GM18951 (cell line): ENCODE data around the gene MTMR4.

ENCODE experiments used
- POLR2A ChIP-seq: IDR thresholded peaks from 4 replicates; pipeline ENCODE4 v1.6.1; 2011; ENCODE audit warnings: mild to moderate bottlenecking; ENCODE audit not compliant: insufficient read length, insufficient read depth; ENCODE audit errors: extremely low read depth
- in situ Hi-C: fragments of 300-500 bp; cut with MboI; formaldehyde crosslinking; loops from one replicate; pipeline ENCODE4 v1.12.0; 2022; ENCODE audit warnings: low sequenced_read_pairs, mixed read lengths, inconsistent platforms; ENCODE audit not compliant: unreplicated experiment

MTMR4 gene

DNA sequence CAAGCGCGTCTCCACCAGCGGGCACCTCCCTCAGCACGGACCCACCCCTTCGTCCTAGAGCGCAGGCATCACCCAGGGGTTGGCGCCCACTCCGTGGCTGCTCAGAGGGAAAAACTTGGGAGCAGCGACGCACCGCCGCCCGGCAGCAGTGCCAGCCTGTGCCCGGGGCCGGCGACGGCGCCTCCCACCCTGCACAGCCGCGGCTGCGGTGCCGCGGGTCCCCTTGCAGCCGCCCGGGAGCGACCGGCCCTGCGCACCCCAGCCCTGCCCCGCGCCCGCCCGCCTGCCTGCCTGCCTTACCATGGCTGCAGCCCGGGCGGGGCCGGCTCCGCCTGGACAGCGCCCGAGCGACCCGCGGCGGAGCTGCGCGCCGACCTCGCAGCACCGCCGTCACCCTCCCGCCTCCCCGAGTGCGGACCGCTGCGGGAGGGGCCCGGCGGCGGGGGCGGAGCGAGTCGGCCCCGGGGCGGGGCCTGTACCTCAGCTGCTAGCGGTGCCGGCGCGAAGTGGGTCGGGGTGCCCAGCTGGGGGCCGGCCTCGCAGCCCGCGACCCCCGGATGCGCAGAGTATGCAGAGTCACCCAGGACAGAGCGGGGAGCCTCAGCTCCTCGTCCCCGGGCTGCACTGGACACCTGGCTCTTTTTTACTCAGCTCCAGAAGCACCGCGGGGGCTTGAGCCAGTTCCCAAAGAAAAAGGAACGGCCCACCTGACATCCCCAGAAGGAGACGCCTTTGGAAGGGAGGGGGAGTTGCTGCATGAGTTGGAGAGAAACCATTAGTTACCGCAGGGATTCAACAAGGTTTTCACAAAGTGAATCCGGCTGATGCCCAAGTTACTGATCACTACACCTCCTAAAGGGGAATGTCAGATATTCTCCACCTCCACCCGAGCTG, 17.5 kb upstream of the MTMR4 start:
- TF ChIP-seq POLR2A, result no peak
- in situ Hi-C loops, result no loop called here

DNA sequence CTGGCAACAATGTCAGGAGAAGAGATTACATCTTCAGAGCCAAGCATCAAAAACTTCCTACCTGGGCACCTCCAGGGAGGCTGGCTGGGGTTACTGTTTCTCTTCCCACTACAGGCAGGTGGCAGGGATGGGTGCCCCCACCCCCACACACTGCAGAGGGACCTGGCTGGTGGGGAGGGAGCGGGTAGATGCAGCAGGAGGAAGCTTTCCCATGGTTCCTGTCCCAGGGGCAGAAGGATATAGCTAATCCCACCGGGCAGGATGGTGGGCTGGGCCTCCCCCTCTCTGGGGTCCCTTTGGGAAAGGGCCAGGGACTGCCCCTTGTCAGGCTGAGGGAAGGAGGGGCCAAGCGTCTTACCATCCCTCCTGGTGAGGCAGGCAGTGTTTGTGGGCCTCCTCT, 16.7 kb upstream of the MTMR4 start:
- in situ Hi-C loops, result no loop called here
- TF ChIP-seq POLR2A, result no peak

DNA sequence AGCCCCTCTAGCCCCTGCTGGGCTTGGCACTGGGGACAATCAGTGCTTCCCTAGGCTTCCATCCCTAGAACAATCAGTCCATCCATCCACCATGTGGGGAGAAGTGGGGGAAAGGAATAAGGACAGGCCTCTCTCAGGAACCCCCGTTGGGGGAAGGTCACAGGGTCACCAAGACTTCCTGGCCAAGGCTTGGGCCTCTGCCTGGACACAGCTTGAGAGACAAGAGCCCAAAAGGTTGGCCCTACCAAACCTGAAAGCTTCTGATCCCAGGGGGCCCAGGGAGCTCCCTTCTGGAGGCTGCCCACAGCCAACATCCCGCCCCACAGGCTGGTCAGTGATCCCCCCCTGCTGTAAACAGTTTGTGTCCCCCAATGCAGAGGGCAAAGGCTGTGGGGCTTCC, 16.2 kb upstream of the MTMR4 start:
- in situ Hi-C loops, result no loop called here
- TF ChIP-seq POLR2A, result no peak

DNA sequence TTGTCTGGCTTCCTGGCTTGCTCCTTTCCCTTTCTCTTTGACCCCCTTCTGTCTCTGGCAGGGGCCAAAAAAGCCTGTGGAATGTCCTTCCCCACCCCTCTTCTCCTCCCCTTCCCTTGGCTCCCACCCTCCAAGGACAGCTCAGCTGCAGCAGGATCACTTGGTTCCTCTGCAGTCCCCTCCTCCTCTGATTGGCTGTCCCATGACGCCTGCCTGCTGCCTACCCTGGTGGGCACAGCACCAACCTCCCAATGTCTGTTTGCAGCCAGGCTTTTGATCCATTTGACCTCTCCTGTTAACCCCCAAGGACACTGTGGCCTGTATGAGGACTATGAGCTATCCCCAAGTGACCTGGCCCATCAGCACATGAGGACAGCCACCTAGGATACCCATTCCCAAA, 14.8 kb upstream of the MTMR4 start:
- in situ Hi-C loops, result no loop called here
- no peak for TF ChIP-seq POLR2A

DNA sequence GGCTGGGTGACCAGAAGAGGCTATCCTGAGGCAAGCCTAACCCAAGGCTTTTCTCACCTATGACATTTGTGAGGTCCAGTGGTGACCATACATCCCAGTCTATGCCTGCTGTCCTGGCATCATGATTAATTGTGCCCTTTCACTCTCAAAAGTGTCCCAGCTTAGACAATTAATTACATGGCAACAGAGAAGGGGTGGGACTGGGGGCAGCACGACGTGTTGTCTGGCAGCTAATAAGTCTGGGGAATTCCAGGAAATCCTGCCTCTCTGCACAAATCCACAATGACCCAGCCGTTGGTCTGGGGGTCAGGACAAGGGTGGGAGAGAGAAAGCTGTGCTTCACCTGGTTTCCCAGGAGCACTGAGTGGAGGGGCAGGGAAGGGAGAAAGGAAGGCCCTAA, 14.0 kb upstream of the MTMR4 start:
- TF ChIP-seq POLR2A, result no peak
- in situ Hi-C loops, result no loop called here

DNA sequence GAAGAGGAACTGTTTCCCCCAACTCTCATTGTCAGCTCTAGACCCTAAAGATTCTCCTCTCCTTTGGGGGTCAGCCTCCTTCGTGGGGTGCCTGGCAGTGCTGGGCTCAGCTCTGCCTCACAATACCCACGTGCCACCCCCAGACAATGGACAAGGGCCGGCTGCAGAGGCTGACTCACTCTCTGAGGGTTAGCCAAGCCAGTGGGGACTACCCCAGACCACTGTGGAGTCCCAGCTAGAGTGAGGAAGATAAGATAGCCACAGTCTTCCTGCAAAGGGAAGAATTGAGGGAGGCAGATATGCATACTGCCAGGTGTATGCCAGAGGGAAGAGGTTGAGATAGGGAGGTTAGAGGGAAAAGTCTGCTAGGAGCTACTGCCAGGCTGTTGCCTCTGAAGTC, 13.5 kb upstream of the MTMR4 start:
- TF ChIP-seq POLR2A, result no peak
- in situ Hi-C loops, result no loop called here

DNA sequence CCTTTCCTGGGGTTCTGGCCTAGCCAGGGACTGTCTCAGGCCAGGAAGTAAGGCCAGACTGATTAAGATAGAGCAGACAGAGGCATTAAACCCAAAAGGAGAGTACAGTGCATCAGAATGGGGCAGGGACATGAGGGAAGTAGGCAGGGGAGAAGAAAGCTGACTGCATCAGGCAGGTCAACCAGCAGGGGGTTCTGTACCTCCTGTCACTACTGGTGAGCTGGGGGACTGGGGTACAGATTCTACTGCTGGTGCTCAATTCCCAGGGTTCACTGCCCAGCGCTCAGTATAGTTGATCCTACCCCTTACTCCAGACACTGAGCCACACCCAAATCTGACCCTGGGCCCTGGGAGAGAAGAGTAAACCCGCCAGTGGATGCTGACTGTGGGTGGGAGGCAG, 12.9 kb upstream of the MTMR4 start:
- no peak for TF ChIP-seq POLR2A
- in situ Hi-C loops, result no loop called here

DNA sequence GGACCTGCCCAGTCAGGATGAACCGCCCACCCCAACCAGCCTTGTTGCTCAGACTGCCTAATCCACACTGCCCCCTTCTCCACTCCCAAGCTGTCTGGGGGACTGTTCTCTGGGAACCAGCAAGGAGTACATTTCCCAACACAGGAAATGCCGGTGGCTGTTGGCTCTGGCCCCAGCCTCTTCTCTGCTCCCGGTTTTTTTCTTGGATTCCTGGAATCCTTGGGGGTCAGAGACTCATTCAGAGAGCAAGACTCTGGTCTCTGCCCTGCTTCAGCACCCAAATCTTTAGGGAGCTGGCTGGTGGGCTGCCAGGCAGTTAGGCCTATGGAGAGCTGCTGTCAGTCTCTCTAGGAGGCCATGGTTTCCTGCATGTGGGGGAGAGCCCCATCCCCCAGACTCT, 10.8 kb upstream of the MTMR4 start:
- no peak for TF ChIP-seq POLR2A
- in situ Hi-C loops, result no loop called here

DNA sequence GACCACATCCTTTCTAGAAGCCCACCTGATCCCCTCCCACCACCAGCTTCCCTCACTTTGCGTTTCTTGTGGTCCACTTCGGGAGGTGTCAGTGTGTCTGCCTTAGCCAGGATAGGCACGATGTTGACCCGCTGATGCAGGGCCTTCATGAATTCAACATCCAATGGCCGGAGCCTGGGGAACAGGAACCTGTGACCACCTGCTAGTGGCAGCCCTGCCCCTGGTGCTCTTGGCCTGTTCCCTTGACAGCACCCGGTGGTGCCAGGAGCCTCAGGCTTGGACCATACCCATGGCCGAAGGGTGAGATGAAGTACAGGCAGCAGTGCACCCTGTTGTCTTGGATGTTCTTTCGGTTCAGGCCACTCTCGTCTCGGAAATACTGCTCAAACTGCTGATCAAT, 7.2 kb upstream of the MTMR4 start:
- TF ChIP-seq POLR2A, result no peak
- in situ Hi-C loops, result no loop called here

DNA sequence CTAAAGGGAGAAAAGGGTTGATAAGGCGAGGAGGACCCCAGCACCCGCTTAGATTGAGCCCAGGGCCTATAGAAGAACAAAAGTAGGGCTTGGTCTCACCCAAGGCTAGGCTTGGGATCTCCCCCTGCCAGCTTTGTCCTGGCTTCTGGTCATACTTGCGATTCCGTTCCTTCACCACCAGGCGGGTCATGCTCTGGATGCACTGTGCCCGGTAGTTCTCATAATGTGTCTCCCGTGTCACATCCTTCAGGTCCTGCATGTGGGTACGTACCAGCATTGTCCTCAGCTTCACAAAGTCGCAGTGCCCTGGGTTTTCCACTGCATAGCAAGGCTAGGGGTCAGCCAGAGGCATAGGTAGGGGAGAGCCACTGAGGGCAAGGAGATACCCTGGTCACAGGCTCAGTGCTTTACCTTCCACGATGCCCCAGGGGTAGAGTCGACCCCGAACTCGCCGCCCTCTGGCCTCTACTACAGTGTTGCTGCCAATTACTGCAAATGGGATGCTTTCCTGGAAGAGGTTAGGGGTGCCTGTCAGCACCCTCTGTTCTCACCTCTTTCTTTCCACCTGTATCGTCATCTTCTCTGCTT, 6.5 kb upstream of the MTMR4 start:
- TF ChIP-seq POLR2A, result no peak
- in situ Hi-C loops, result no loop called here

DNA sequence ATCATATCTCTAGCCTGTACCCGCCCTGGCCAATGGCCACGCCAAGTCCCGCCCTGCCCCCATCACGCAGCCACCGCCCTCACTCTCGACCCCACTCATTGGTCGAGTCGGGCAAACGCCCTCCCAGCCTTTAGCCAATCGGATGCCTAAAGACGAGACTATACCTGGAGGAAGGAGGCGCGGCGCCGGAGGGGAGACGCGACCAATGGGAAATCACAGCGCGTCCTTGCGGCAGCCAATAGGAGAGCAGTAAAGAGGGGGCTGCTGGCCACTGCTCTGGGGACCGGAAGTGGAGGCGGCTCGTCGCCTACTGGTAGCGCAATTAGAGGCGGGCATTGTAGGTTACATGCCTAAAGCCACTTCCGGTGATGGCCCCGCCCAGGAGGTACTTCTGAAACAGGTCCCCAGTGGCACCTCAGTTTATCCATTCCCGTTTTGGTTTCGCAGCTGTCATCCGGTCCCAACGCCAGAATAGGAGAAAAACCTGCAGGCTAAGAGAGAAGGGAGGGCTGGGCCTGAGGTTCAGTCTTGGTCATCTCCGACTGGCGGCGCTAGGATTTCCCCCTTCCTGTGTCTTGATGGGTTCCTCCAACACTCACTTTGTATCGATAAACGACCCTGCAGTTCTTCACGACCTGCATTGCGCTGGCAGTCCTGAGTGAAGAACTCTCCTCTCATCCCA, 3.6 kb upstream of the MTMR4 start:
- in situ Hi-C loops, result loop anchor here (10.0 kb wide), 1 partner anchor 487 kb away; no protein-coding TSS in a partner anchor
- TF ChIP-seq POLR2A, result peak; percentile 60

DNA sequence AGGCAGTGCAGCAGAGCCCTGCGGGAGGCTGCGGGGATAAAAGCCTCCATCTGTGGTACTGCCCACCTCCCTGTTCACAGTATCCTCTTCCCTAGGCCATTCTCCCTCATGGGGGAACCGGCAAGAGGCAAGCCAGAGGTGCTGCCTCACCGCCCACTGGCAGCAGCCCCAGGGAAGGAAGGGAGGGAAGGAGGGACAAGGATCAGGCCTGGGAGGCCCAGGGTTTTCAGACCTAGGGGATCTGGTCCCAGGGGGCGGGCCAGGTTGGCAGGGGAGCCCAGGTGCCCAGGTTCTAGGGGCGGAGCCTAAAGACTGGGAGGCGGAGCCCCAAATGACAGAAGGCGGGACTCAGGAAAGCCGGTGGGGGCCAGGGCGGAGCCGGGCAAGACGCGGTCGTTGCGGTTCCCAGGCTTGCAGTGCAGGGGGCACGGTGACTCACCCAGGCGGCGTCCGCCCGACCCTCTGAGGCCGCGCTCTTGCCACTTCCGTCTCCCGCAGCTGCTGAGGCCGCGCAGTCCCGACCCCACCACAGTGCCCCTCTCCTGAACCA, 3.0 kb upstream of the MTMR4 start:
- peak; percentile 75 for TF ChIP-seq POLR2A
- in situ Hi-C loops, result loop anchor here (10.0 kb wide), 1 partner anchor 487 kb away; no protein-coding TSS in a partner anchor

DNA sequence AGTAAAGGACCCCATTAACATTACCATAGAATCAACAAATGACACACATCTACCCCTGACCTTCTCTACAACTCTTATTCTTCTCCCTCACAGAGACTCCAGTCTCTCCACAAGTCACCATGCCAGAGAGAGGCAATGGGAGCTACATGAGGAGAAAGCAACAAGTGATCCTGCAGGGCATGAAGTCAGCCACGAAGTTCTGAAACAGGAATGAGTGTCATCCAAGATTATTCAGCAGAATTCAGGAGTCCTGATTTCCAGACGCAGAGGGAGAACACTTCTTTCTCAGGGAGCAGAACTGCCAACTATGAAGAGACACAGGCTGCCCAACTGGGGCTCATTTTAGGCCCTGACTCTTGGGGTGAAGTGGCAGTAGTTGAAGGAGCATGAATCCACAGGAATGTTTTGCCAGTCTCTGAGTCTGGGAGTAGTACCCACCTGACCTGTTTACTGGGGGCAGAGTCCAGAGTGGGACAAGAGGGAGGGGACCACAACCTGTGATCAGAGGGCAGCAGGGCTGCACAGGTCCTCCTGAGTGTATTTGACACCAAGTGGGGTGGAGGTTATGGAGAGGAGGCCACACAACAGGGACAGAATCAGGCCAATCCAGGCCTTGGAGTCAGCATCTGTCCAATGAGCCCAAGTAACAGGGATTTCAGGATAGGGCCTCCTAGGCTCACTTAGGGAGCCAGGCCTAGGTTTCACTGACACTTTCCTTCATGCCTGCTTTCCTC, 2.4 kb upstream of the MTMR4 start:
- no peak for TF ChIP-seq POLR2A
- in situ Hi-C loops, result loop anchor here (10.0 kb wide), 1 partner anchor 488 kb away; no protein-coding TSS in a partner anchor

DNA sequence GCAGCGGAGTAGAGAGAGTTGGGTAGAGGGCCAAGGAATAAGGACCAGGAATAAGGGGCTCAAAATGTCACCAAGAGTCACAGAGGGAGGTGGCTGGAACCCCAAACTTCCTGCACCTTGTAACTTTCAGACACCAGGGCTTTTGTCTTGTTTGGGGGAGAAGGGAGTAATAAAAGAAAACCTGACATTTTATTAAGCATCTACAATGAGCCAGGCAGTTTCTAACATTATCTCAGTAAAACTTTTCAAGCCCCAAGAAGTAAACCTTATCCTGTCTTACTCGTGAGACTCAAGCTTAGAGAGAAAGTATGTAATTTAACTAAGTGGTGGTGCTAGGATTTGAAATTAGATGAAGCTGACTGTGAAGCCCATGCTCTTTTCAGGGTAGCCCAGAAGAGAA, 848 bp upstream of the MTMR4 start:
- in situ Hi-C loops, result loop anchor here (10.0 kb wide), 1 partner anchor 490 kb away; no protein-coding TSS in a partner anchor
- TF ChIP-seq POLR2A, result no peak
